WERI-Rb-1 (cell line): ENCODE results near the gene CCDC158.
"Not testable (repeated sequence)": the region's sequence is repeated elsewhere in the genome, so short reads cannot be mapped to it uniquely, and the experiment has no call there.

Source experiments
- DNase-seq: peaks from one replicate; pipeline ENCODE4 v3.0.0-alpha.2; 2020
- H3K27ac ChIP-seq: fragments of 250-450 bp; sonication (Bioruptor Pico); 2 replicates; pipeline ENCODE4 v1.5.1; 2020; ENCODE audit warnings: mild to moderate bottlenecking, moderate library complexity
- H3K27me3 ChIP-seq: fragments of 250-450 bp; sonication (Bioruptor Pico); 2 replicates; pipeline ENCODE4 v1.5.1; 2021; ENCODE audit warnings: mild to moderate bottlenecking, low read depth, moderate library complexity; ENCODE audit not compliant: insufficient read depth, severe bottlenecking
- H3K36me3 ChIP-seq: fragments of 250-450 bp; sonication (Bioruptor Pico); 2 replicates; pipeline ENCODE4 v1.5.1; 2020; ENCODE audit warnings: mild to moderate bottlenecking, moderate library complexity
- H3K4me3 ChIP-seq: 2 replicates; pipeline ENCODE4 v1.5.1; 2011; ENCODE audit warnings: low read depth, mild to moderate bottlenecking, control low read depth, low read length
- H3K9me3 ChIP-seq: fragments of 250-450 bp; sonication (Bioruptor Pico); 2 replicates; pipeline ENCODE4 v1.5.1; 2021; ENCODE audit warnings: mild to moderate bottlenecking, moderate library complexity; ENCODE audit not compliant: severe bottlenecking
- CTCF ChIP-seq: IDR thresholded peaks from 2 replicates; pipeline ENCODE4 v1.5.1; 2011; ENCODE audit warnings: low read depth, mild to moderate bottlenecking, control low read depth, inconsistent platforms, low read length

Gene CCDC158

GRCh38 chr4:76458825-76459224 is 37.9 kb upstream of the CCDC158 start:
- H3K9me3 ChIP-seq: peaks cover 3% of the 10 kb centered on the region
- H3K27me3 ChIP-seq: no peaks in the 10 kb centered on the region
- no peaks in the 10 kb centered on the region for H3K36me3 ChIP-seq
- DNase-seq: no peak
- H3K27ac ChIP-seq: no peak overlapping the region
- no peak overlapping the region for H3K4me3 ChIP-seq
- TF ChIP-seq CTCF: no peak

GRCh38 chr4:76458297-76458696 is 37.4 kb upstream of the CCDC158 start:
- H3K27ac ChIP-seq: no peak overlapping the region
- H3K36me3 ChIP-seq: no peaks in the 10 kb centered on the region
- no peaks in the 10 kb centered on the region for H3K9me3 ChIP-seq
- no peak for TF ChIP-seq CTCF
- H3K27me3 ChIP-seq: no peaks in the 10 kb centered on the region
- no peak for DNase-seq
- no peak overlapping the region for H3K4me3 ChIP-seq

- no peak for DNase-seq
- H3K36me3 ChIP-seq: no peaks in the 10 kb centered on the region
- no peak overlapping the region for H3K27ac ChIP-seq
- TF ChIP-seq CTCF: no peak
- no peaks in the 10 kb centered on the region for H3K9me3 ChIP-seq
- no peaks in the 10 kb centered on the region for H3K27me3 ChIP-seq
- H3K4me3 ChIP-seq: no peak overlapping the region
Observed at GRCh38 chr4:76457885-76458284, 36.9 kb upstream of the CCDC158 start.

- H3K4me3 ChIP-seq, H3K9me3 ChIP-seq, H3K27me3 ChIP-seq, DNase-seq, H3K36me3 ChIP-seq, H3K27ac ChIP-seq: not testable (repeated sequence)
Observed at GRCh38 chr4:76454073-76454472, 33.1 kb upstream of the CCDC158 start.

- Histone ChIP-seq H3K27me3 (no peaks in the 10 kb centered on the region), H3K36me3 (no peaks in the 10 kb centered on the region), H3K27ac (no peak overlapping the region), H3K9me3 (no peaks in the 10 kb centered on the region), H3K4me3 (no peak overlapping the region)
- TF ChIP-seq CTCF: no peak
- DNase-seq: no peak
Observed at GRCh38 chr4:76453232-76453631, 32.3 kb upstream of the CCDC158 start.

- no peak for DNase-seq
- Histone ChIP-seq H3K36me3 (no peaks in the 10 kb centered on the region), H3K27me3 (no peaks in the 10 kb centered on the region), H3K27ac (no peak overlapping the region), H3K4me3 (no peak overlapping the region), H3K9me3 (no peaks in the 10 kb centered on the region)
- no peak for TF ChIP-seq CTCF
Observed at GRCh38 chr4:76449833-76450232, 28.9 kb upstream of the CCDC158 start.
